Measurements from ENCODE around the gene TTLL3.
"Not testable (repeated sequence)": the region's sequence is repeated elsewhere in the genome, so short reads cannot be mapped to it uniquely, and the experiment has no call there.

The TTLL3 gene

DNA sequence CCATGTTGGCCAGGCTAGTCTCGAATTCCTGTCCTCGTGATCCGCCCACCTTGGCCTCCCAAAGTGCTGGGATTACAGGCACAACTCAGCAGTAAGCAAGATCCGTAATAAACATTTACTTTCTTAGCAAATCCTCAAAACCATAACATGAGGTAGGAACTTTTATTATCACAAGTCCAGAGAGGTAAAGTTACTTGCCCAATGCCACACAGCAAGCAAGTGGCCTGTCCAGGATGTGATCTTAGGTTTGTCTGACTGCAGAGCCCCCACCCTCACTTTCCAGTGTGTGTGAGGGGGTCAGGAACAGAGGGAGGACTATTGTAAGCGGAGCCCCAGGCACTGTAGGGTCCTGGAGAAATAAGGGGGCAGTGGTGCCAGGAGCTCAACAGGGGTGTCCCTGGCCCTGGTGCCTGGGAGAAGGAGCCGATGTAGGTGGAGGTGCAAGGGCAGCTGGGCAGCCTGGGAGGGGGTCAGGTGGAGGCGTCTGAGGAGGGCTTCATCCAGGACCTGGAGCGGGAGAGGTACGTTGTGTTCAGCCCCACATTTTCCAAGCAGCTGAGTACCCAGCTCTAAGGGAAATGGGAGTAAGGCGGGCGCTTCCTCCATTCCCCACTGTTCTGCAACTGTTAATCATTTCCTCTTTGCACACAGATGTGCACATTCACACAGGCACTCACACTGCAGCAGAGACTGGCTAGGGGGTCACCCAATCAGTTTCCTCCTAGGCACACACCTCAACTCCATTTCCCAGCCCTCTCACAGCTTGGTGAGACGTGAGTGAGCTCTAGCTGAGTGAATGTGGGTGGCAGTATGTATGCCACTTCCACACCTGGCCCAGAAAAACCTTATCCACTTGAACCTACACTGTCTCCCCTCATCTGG lies 27.9 kb downstream of the TTLL3 start:
- no peak overlapping the region for H3K4me3 ChIP-seq (ENCODE audit: low read depth, low read length)
- no peak for DNase-seq (ENCODE audit: low read depth)
- TF ChIP-seq, protein P1, sequence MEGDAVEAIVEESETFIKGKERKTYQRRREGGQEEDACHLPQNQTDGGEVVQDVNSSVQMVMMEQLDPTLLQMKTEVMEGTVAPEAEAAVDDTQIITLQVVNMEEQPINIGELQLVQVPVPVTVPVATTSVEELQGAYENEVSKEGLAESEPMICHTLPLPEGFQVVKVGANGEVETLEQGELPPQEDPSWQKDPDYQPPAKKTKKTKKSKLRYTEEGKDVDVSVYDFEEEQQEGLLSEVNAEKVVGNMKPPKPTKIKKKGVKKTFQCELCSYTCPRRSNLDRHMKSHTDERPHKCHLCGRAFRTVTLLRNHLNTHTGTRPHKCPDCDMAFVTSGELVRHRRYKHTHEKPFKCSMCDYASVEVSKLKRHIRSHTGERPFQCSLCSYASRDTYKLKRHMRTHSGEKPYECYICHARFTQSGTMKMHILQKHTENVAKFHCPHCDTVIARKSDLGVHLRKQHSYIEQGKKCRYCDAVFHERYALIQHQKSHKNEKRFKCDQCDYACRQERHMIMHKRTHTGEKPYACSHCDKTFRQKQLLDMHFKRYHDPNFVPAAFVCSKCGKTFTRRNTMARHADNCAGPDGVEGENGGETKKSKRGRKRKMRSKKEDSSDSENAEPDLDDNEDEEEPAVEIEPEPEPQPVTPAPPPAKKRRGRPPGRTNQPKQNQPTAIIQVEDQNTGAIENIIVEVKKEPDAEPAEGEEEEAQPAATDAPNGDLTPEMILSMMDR (IDR thresholded peaks at IDR 0.05; ENCODE audit: insufficient read depth, low read depth, low read length, missing control alignments), result no peak

DNA sequence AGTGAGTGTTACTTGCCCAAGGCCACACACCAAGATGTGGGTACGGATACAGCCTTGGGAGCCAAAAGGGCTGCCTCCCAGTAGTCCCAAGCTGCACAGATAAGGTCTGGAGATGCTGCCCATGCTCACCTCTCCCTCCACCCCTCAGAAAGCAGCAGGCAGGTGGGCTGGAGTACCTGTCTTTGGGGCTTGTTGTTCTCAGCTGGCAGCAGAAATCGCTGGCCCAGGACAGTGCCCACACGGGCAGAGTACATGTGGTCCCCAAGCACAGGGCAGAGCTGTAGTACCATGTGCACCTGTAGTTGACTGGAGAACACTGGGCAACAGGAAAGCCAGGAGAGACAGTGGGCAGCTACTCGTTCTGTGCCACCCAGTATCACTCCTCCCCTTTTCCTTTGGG lies 28.8 kb downstream of the TTLL3 start:
- TF ChIP-seq, protein P1 (IDR thresholded peaks at IDR 0.05; ENCODE audit: insufficient read depth, low read depth, low read length, missing control alignments), result no peak
- no peak for DNase-seq (ENCODE audit: low read depth)
- no peak overlapping the region for H3K4me3 ChIP-seq (ENCODE audit: low read depth, low read length)

DNA sequence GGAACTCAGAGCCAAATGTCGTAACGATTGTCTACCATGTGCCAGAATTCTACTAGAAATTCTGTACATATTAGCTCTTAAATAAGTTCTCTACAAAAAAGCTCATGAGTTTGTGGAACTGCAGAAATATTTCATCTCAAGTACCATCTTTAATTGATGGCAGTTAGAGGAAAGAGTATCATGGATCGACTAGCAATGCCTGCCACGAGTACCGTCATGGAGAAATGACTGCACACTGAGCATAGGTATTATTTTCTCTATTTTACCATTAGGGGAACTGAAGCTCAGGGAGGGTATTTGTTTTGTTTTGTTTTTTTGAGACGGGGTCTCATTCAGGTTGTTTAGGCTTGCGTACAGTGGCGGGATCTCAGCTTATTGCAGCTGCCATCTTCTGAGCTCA lies 31.0 kb downstream of the TTLL3 start:
- TF ChIP-seq, protein P1 (IDR thresholded peaks at IDR 0.05; ENCODE audit: insufficient read depth, low read depth, low read length, missing control alignments), result no peak
- no peak overlapping the region for H3K4me3 ChIP-seq (ENCODE audit: low read depth, low read length)
- no peak for DNase-seq (ENCODE audit: low read depth)

DNA sequence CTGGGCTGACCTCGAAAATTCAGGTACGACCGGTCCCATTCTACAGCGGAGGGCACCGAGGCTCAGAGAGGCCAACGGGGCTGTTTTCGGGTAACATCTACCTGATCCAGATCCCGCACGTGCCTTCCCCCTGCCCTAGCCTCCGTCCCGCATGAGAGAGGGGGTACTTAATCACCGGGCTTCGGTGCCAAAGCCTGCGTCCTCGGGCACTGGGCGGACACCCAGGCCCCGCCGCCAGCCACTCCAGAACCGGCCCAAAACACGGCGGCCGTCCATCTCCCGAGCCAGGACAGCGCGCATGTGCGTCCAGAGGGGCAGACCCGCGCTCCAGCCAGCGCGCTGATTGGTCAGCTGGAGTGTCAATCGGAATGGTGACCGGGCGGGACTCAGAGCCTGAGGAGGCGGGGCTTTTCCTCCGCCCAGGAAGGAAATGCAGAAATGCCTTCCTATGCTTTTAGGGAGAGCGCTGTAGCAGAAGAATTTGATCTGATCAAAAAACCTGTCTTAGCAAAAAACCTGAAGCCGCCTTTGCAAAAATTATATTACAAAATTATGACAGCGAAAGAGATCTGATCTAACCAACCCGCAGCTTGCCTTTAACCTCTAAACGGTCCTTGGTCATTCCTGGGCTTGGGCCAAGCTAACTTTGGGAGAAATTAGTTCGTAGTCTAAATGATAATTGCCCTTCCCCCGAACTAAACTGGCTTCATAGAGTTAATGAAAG lies 33.8 kb downstream of the TTLL3 start, which contains the start of gene RPUSD3:
TSS of gene RPUSD3 (minus strand) at position 294 of the 724 bp plus-strand sequence. CDS start at position 276, 18 bp downstream.
- peak within 1 kb of the TSS; percentile 92 for H3K4me3 ChIP-seq (ENCODE audit: low read depth, low read length)
- TF ChIP-seq, protein P1 (IDR thresholded peaks at IDR 0.05; ENCODE audit: insufficient read depth, low read depth, low read length, missing control alignments), result no peak
- DNase-seq (ENCODE audit: low read depth), result peak; percentile 98

DNA sequence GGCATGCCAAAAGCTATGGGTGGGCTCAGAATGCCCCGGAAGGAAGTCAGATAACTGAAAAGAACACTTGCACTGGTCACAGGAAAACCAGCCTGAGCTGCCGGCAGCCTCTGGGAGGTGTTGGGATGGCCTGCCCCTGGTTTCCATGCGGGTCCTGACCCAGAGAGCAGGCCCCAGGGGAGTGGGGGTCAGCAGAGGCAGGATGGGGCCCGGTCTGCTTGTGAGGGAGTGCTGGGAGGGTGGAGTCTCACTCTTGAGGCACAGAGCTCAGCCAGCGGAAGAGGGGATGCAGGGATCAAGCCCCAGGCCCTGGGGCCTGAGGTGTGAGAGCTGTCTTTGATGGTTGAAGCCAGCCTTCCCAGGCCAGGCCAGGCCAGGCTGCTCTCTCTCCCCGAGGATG lies 36.2 kb downstream of the TTLL3 start:
- no peak for DNase-seq (ENCODE audit: low read depth)
- TF ChIP-seq, protein P1 (IDR thresholded peaks at IDR 0.05; ENCODE audit: insufficient read depth, low read depth, low read length, missing control alignments), result no peak

DNA sequence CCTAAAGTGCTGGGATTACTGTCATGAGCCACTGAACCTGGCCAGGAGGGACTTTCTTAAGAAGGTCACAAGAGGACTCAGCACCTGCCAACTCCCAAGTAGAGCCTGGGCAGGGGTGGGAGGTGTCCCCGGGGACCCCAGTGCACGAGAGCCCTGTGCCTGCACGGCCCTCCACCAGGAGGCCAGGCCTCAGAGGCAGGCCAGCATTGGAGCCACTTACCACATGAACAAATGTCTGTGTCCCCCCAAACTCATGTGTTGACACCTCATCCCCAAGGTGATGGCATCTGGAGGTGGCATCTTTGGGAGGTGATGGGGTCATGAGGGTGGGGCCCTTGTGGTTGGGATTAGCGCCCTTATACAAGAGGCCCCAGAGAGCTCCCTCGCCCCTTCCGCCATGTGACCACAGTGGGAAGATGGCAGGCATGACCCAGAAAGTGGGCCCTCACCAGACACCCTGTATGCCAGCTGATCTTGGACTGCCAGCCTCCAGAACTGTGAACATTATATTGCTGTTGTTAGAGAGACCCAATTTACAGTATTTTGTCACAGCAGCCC lies 36.9 kb downstream of the TTLL3 start:
- DNase-seq (ENCODE audit: low read depth), result no peak
- TF ChIP-seq, protein P1 (IDR thresholded peaks at IDR 0.05; ENCODE audit: insufficient read depth, low read depth, low read length, missing control alignments), result no peak
- no peak overlapping the region for H3K4me3 ChIP-seq (ENCODE audit: low read depth, low read length)

More for the DNA sequence above, 36.2 kb downstream of the TTLL3 start:
- no peak overlapping the region for H3K4me3 ChIP-seq (ENCODE audit: low read depth, low read length)

DNA sequence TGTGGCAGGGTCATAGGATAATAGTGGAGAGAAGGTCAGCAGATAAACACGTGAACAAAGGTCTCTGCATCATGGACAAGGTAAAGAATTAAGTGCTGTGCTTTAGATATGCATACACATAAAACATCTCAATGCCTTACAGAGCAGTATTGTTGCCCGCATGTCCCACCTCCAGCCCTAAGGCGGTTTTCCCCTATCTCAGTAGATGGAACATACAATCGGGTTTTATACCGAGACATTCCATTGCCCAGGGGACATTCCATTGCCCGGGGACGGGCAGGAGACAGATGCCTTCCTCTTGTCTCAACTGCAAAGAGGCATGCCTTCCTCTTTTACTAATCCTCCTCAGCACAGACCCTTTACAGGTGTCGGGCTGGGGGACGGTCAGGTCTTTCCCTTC lies 37.8 kb downstream of the TTLL3 start:
- not testable (repeated sequence) for DNase-seq (ENCODE audit: low read depth); H3K4me3 ChIP-seq (ENCODE audit: low read depth, low read length)
